HG03196 (cell line): Measurements from ENCODE around the gene RGS10.

Experiments
- ATAC-seq: cut with Tn5 transposase; IDR thresholded peaks from one replicate; pipeline ENCODE4 v1.9.1; 2021; ENCODE audit not compliant: unreplicated experiment

The RGS10 gene

GRCh38 chr10:119499677-119500002 is 42.9 kb downstream of the RGS10 start:
- no peak for ATAC-seq

GRCh38 chr10:119498889-119499676 is 43.4 kb downstream of the RGS10 start:
- ATAC-seq: no peak

GRCh38 chr10:119497243-119497642 is 45.3 kb downstream of the RGS10 start:
- no peak for ATAC-seq

- peak; percentile 83 for ATAC-seq
Observed at GRCh38 chr10:119496273-119496672, 46.2 kb downstream of the RGS10 start.

GRCh38 chr10:119495545-119495944 is 47.0 kb downstream of the RGS10 start:
- no peak for ATAC-seq

GRCh38 chr10:119495021-119495505 is 47.5 kb downstream of the RGS10 start:
- ATAC-seq: no peak

GRCh38 chr10:119494236-119495020 is 48.1 kb downstream of the RGS10 start:
- no peak for ATAC-seq

- ATAC-seq: no peak
Observed at GRCh38 chr10:119493155-119493554, 49.4 kb downstream of the RGS10 start.

- no peak for ATAC-seq
Observed at GRCh38 chr10:119491966-119492757, 50.4 kb downstream of the RGS10 start.

GRCh38 chr10:119489991-119490326 is 52.6 kb downstream of the RGS10 start:
- no peak for ATAC-seq

- no peak for ATAC-seq
Observed at GRCh38 chr10:119488675-119489074, 53.8 kb downstream of the RGS10 start.

GRCh38 chr10:119483839-119484238 is 58.7 kb downstream of the RGS10 start:
- no peak for ATAC-seq

GRCh38 chr10:119483001-119483400 is 59.5 kb downstream of the RGS10 start:
- ATAC-seq: no peak

- no peak for ATAC-seq
Observed at GRCh38 chr10:119481781-119482426, 60.6 kb downstream of the RGS10 start.

- ATAC-seq: no peak
Observed at GRCh38 chr10:119480667-119481066, 61.9 kb downstream of the RGS10 start.

GRCh38 chr10:119479532-119479931 is 63.0 kb downstream of the RGS10 start:
- ATAC-seq: no peak

- ATAC-seq: no peak
Observed at GRCh38 chr10:119478811-119479341, 63.6 kb downstream of the RGS10 start.

GRCh38 chr10:119478111-119478802 is 64.3 kb downstream of the RGS10 start:
- peak; percentile 83 for ATAC-seq

- peak; percentile 52 for ATAC-seq
Observed at GRCh38 chr10:119477444-119477843, 65.1 kb downstream of the RGS10 start.

- no peak for ATAC-seq
Observed at GRCh38 chr10:119474606-119475005, 67.9 kb downstream of the RGS10 start.
